HAP-1 (cell line): ENCODE measurements around the gene TXLNA.

Experiments used
- DNase-seq, 2 experiments: peaks; one replicate each; pipeline ENCODE4 v3.0.0-alpha.2; 2016 to 2020; ENCODE audit warnings: low spot score in 2 of 2
- H3K27me3 ChIP-seq: fragments of 250-450 bp; sonication (Bioruptor Pico); 2 replicates; pipeline ENCODE4 v1.5.1; 2020; ENCODE audit warnings: low read depth, mild to moderate bottlenecking, moderate library complexity
- H3K36me3 ChIP-seq: fragments of 250-450 bp; sonication (Bioruptor Pico); replicated peaks from 2 replicates; pipeline ENCODE4 v1.5.1; 2020; ENCODE audit warnings: mild to moderate bottlenecking
- H3K4me1 ChIP-seq: fragments of 250-450 bp; sonication (Bioruptor Pico); 2 replicates; pipeline ENCODE4 v1.5.1; 2020; ENCODE audit warnings: mild to moderate bottlenecking
- H3K4me3 ChIP-seq: fragments of 250-450 bp; sonication (Bioruptor Pico); 2 replicates; pipeline ENCODE4 v1.5.1; 2020; ENCODE audit warnings: mild to moderate bottlenecking, moderate library complexity
- H3K9me3 ChIP-seq: fragments of 250-450 bp; sonication (Bioruptor Pico); 2 replicates; pipeline ENCODE4 v1.5.1; 2020; ENCODE audit warnings: mild to moderate bottlenecking, moderate library complexity
- in situ Hi-C: fragments of 300-500 bp; cut with MboI; formaldehyde crosslinking; loops from 3 replicates; pipeline ENCODE4 v1.14.3; 2020; ENCODE audit warnings: low sequenced_read_pairs, inconsistent platforms, mixed read lengths

Gene TXLNA

GRCh38 chr1:32172621-32173245, 6.7 kb upstream of the TXLNA start:
- in situ Hi-C loops, result no loop called here
- DNase-seq, result no peak
- H3K4me3 ChIP-seq, result no peak overlapping the region
- H3K27me3 ChIP-seq, result no peaks in the 10 kb centered on the region
- no peaks in the 10 kb centered on the region for H3K4me1 ChIP-seq
- peaks cover 36% of the 10 kb centered on the region for H3K36me3 ChIP-seq
- no peaks in the 10 kb centered on the region for H3K9me3 ChIP-seq

GRCh38 chr1:32178380-32179192, 889 bp upstream of the TXLNA start:
- Histone ChIP-seq H3K36me3 (peaks cover 28% of the 10 kb centered on the region), H3K4me1 (peaks cover 14% of the 10 kb centered on the region), H3K4me3 (no peak overlapping the region), H3K27me3 (no peaks in the 10 kb centered on the region), H3K9me3 (no peaks in the 10 kb centered on the region)
- no peak for DNase-seq
- in situ Hi-C loops, result no loop called here

GRCh38 chr1:32179193-32179442, 357 bp upstream of the TXLNA start:
- in situ Hi-C loops, result no loop called here
- H3K4me3 ChIP-seq, result peak overlapping the region; percentile 59
- no peaks in the 10 kb centered on the region for H3K27me3 ChIP-seq
- H3K4me1 ChIP-seq, result peaks cover 14% of the 10 kb centered on the region
- H3K36me3 ChIP-seq, result peaks cover 33% of the 10 kb centered on the region
- no peak for DNase-seq
- H3K9me3 ChIP-seq, result no peaks in the 10 kb centered on the region

- in situ Hi-C loops, result no loop called here
- Histone ChIP-seq H3K9me3 (no peaks in the 10 kb centered on the region), H3K27me3 (no peaks in the 10 kb centered on the region), H3K4me3 (peak overlapping the region; percentile 59), H3K4me1 (peaks cover 14% of the 10 kb centered on the region), H3K36me3 (peaks cover 42% of the 10 kb centered on the region)
- peak; percentile 4 to 64 for DNase-seq
Observed at GRCh38 chr1:32180186-32181060, 948 bp downstream of the TXLNA start.

GRCh38 chr1:32181065-32181464, 1.6 kb downstream of the TXLNA start:
- peaks cover 48% of the 10 kb centered on the region for H3K36me3 ChIP-seq
- H3K9me3 ChIP-seq, result no peaks in the 10 kb centered on the region
- peak overlapping the region; percentile 59 for H3K4me3 ChIP-seq
- in situ Hi-C loops, result no loop called here
- no peak for DNase-seq
- no peaks in the 10 kb centered on the region for H3K27me3 ChIP-seq
- H3K4me1 ChIP-seq, result peaks cover 14% of the 10 kb centered on the region

GRCh38 chr1:32181563-32181962, 2.1 kb downstream of the TXLNA start:
- DNase-seq, result no peak
- in situ Hi-C loops, result no loop called here

GRCh38 chr1:32182060-32182459, 2.6 kb downstream of the TXLNA start:
- in situ Hi-C loops, result no loop called here
- no peak overlapping the region for H3K4me3 ChIP-seq
- no peaks in the 10 kb centered on the region for H3K9me3 ChIP-seq
- peaks cover 56% of the 10 kb centered on the region for H3K36me3 ChIP-seq
- no peaks in the 10 kb centered on the region for H3K27me3 ChIP-seq
- H3K4me1 ChIP-seq, result peaks cover 14% of the 10 kb centered on the region
- DNase-seq, result no peak

More at GRCh38 chr1:32181563-32181962, 2.1 kb downstream of the TXLNA start:
- Histone ChIP-seq H3K4me3 (peak overlapping the region; percentile 59; the same call in 1 of the 2 replicates), H3K4me1 (peaks cover 14% of the 10 kb centered on the region), H3K9me3 (no peaks in the 10 kb centered on the region), H3K27me3 (no peaks in the 10 kb centered on the region), H3K36me3 (peaks cover 53% of the 10 kb centered on the region)

- Histone ChIP-seq H3K4me1 (peaks cover 9% of the 10 kb centered on the region), H3K36me3 (peaks cover 82% of the 10 kb centered on the region), H3K9me3 (no peaks in the 10 kb centered on the region), H3K27me3 (no peaks in the 10 kb centered on the region), H3K4me3 (no peak overlapping the region)
- in situ Hi-C loops, result no loop called here
- no peak for DNase-seq
Observed at GRCh38 chr1:32184650-32185049, 5.2 kb downstream of the TXLNA start.

- Histone ChIP-seq H3K36me3 (peaks cover 86% of the 10 kb centered on the region), H3K27me3 (no peaks in the 10 kb centered on the region), H3K9me3 (no peaks in the 10 kb centered on the region), H3K4me3 (no peak overlapping the region), H3K4me1 (peaks cover 4% of the 10 kb centered on the region)
- DNase-seq, result no peak
- in situ Hi-C loops, result no loop called here
Observed at GRCh38 chr1:32186077-32186476, 6.6 kb downstream of the TXLNA start.

- in situ Hi-C loops, result no loop called here
- peaks cover 3% of the 10 kb centered on the region; the same call in 1 of the 2 replicates for H3K4me1 ChIP-seq
- H3K36me3 ChIP-seq, result peaks cover 86% of the 10 kb centered on the region
Observed at GRCh38 chr1:32186491-32186890, 7.0 kb downstream of the TXLNA start.

GRCh38 chr1:32187850-32188249, 8.4 kb downstream of the TXLNA start:
- H3K9me3 ChIP-seq, result no peaks in the 10 kb centered on the region
- in situ Hi-C loops, result no loop called here
- peaks cover 89% of the 10 kb centered on the region for H3K36me3 ChIP-seq

More at GRCh38 chr1:32186491-32186890, 7.0 kb downstream of the TXLNA start:
- DNase-seq, result no peak
- H3K27me3 ChIP-seq, result no peaks in the 10 kb centered on the region
- no peaks in the 10 kb centered on the region for H3K9me3 ChIP-seq
- no peak overlapping the region for H3K4me3 ChIP-seq

GRCh38 chr1:32192220-32192948, 12.9 kb downstream of the TXLNA start:
- in situ Hi-C loops, result no loop called here
- no peaks in the 10 kb centered on the region for H3K4me1 ChIP-seq
- H3K27me3 ChIP-seq, result no peaks in the 10 kb centered on the region
- no peaks in the 10 kb centered on the region for H3K9me3 ChIP-seq
- no peak overlapping the region for H3K4me3 ChIP-seq
- no peak for DNase-seq
- H3K36me3 ChIP-seq, result peaks cover 98% of the 10 kb centered on the region

More at GRCh38 chr1:32187850-32188249, 8.4 kb downstream of the TXLNA start:
- no peak for DNase-seq
- Histone ChIP-seq H3K4me1 (no peaks in the 10 kb centered on the region), H3K27me3 (no peaks in the 10 kb centered on the region), H3K4me3 (no peak overlapping the region)

GRCh38 chr1:32194984-32195383, 15.5 kb downstream of the TXLNA start:
- peaks cover 82% of the 10 kb centered on the region for H3K36me3 ChIP-seq
- DNase-seq, result no peak
- H3K27me3 ChIP-seq, result no peaks in the 10 kb centered on the region
- no peak overlapping the region for H3K4me3 ChIP-seq
- in situ Hi-C loops, result no loop called here
- no peaks in the 10 kb centered on the region for H3K9me3 ChIP-seq
- H3K4me1 ChIP-seq, result peaks cover 3% of the 10 kb centered on the region
